ENCODE measurements around the gene FFAR3. TPM values are rescaled to one million over a fixed set of nuclear protein-coding genes. Genes with fewer than 3 reads are reported as not detected.

The FFAR3 gene
- total RNA-seq, 2 experiments from 2014 or later, result 1.1 to 1.2 TPM

DNA sequence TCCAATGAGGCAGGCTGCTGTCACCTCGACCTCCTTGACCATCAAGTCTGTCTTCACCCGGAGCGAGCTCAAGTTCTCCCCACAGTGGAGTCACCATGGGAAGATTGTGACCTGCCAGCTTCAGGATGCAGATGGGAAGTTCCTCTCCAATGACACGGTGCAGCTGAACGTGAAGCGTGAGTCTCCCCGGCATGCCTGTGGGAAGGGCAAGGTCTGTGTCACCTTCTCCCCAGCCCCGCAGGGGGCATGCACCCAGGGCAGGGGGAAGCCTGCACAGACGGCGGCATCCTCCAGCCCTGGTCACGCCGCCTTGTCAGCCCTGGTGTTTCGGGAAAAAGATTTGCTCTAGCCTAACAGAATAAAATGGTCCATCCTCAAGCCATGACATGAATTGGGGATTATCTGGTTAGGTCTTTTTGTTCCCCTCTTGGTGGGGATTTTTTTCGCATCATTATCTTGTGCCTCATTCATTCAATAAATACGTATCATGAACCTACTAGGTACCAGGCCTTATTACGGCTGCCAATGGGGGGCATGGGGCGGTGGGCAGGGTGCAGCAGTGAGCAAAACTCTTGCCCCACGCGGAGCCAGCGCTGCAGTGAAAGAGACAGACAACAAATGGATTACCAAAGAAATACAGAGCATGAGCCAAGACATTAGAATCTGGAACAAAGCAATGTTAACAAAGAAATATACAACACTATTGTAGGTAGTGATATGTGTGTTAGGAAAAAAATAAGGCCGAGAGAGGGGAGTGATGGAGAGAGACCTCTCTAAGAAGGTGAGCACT lies 21.9 kb upstream of the FFAR3 start:
- intact Hi-C loops (cut with micrococcal nuclease), result no loop called here
- no peak for DNase-seq
- Mint-ChIP-seq H3K4me3 (no peak overlapping the region), H3K36me3 (ENCODE audit: low read depth) (no peaks in the 10 kb centered on the region), H3K27ac (no peak overlapping the region), H3K27me3 (peaks cover 5% of the 10 kb centered on the region), H3K4me1 (ENCODE audit: low read depth) (peaks cover 11% of the 10 kb centered on the region), H3K9me3 (no peaks in the 10 kb centered on the region)
- TF ChIP-seq, protein P1, sequence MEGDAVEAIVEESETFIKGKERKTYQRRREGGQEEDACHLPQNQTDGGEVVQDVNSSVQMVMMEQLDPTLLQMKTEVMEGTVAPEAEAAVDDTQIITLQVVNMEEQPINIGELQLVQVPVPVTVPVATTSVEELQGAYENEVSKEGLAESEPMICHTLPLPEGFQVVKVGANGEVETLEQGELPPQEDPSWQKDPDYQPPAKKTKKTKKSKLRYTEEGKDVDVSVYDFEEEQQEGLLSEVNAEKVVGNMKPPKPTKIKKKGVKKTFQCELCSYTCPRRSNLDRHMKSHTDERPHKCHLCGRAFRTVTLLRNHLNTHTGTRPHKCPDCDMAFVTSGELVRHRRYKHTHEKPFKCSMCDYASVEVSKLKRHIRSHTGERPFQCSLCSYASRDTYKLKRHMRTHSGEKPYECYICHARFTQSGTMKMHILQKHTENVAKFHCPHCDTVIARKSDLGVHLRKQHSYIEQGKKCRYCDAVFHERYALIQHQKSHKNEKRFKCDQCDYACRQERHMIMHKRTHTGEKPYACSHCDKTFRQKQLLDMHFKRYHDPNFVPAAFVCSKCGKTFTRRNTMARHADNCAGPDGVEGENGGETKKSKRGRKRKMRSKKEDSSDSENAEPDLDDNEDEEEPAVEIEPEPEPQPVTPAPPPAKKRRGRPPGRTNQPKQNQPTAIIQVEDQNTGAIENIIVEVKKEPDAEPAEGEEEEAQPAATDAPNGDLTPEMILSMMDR (IDR thresholded peaks at IDR 0.05), result no peak
- no peak for ATAC-seq
- ChIA-PET POLR2A (interaction anchor here (1.2 to 1.9 kb wide), 2 partner anchors 9 to 10 kb away, joined by 4 to 7 read pairs; no protein-coding TSS in a partner anchor), CTCF (no interaction called here)

DNA sequence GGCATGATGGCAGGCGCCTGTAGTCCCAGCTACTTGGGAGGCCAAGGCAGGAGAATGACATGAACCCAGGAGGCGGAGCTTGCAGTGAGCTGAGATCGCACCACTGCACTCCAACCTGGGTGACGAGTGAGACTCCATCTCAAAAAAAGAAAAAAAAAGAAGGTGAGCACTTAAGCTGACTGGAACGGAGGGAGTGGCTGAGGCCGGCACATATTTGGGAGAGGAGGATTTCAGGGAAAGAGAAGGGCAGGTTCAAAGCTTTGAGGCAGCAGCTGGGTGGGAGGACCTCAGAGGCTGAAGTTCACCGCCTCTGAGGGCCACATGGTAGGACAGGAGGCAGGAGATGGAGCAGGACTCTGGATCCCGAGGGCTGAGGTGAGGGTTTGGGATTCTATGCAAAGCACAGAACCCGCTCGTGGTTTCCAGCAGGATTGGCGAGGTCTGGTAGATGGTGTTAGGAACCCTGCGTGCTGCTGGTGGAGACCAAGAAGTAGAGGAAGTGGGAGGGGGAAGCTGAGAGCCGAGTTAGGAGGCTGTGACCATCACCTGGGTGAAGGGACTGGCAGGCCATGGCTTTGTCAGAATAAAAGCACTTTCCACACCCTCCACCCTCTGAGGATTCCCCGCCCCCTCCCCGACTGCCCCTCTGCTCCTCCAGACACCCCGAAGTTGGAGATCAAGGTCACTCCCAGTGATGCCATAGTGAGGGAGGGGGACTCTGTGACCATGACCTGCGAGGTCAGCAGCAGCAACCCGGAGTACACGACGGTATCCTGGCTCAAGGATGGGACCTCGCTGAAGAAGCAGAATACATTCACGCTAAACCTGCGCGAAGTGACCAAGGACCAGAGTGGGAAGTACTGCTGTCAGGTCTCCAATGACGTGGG lies 20.9 kb upstream of the FFAR3 start:
- Mint-ChIP-seq H3K27me3 (peaks cover 5% of the 10 kb centered on the region), H3K4me3 (no peak overlapping the region), H3K4me1 (ENCODE audit: low read depth) (peaks cover 11% of the 10 kb centered on the region), H3K27ac (no peak overlapping the region), H3K36me3 (ENCODE audit: low read depth) (no peaks in the 10 kb centered on the region), H3K9me3 (no peaks in the 10 kb centered on the region)
- ChIA-PET POLR2A (no interaction called here), CTCF (no interaction called here)
- intact Hi-C loops (cut with micrococcal nuclease), result no loop called here
- ATAC-seq (no peak), DNase-seq (no peak)
- TF ChIP-seq, protein P1 (IDR thresholded peaks at IDR 0.05), result no peak

DNA sequence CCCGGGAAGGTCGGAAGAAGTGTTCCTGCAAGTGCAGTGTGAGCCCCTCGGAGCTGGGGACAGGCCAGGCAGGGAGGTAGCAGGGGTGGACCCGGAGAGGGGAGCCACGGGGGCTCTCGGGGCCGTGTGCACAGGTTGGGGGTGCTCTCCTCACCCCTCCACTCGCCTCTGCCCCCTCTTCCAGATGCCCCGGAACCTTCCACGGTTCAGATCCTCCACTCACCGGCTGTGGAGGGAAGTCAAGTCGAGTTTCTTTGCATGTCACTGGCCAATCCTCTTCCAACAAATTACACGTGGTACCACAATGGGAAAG lies 20.3 kb upstream of the FFAR3 start:
- DNase-seq (no peak), ATAC-seq (no peak)
- Mint-ChIP-seq H3K9me3 (no peaks in the 10 kb centered on the region), H3K27me3 (peaks cover 6% of the 10 kb centered on the region), H3K4me3 (no peak overlapping the region), H3K4me1 (ENCODE audit: low read depth) (peaks cover 5% of the 10 kb centered on the region), H3K36me3 (ENCODE audit: low read depth) (no peaks in the 10 kb centered on the region), H3K27ac (no peak overlapping the region)
- POLR2A ChIA-PET, result no interaction called here
- intact Hi-C loops (cut with micrococcal nuclease), result no loop called here
- TF ChIP-seq, protein P1 (IDR thresholded peaks at IDR 0.05), result no peak
- CTCF ChIA-PET, result interaction anchor here (1.5 kb wide), 1 partner anchor 157 kb away, joined by 3 read pairs; no protein-coding TSS in a partner anchor

DNA sequence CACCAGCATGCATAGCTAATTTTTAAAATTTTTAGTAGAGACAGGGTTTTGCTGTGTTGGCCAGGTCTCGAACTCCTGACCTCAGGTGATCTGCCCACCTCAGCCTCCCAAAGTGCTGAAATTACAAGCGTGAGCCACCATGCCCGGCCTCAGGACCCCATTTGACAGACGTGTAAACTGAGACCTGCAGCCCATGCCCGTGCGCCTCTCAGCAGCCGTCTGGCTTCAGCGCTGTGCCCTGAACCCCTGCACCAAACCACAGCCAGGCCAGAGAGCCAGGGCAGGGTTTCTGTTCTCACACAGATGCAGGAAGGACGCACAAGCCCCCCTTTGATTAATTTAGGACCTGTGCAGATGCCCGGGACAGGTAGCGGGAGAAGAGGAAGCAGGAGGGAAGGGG lies 17.8 kb upstream of the FFAR3 start:
- no peaks in the 10 kb centered on the region for H3K36me3 Mint-ChIP-seq (ENCODE audit: low read depth)
- CTCF ChIA-PET, result interaction anchor here (2.1 kb wide), 1 partner anchor 12 kb away, joined by 8 read pairs; no protein-coding TSS in a partner anchor
- H3K9me3 Mint-ChIP-seq, result no peaks in the 10 kb centered on the region

More for the DNA sequence above, 17.8 kb upstream of the FFAR3 start:
- TF ChIP-seq, protein P1 (IDR thresholded peaks at IDR 0.05), result no peak
- Mint-ChIP-seq H3K27me3 (peaks cover 1% of the 10 kb centered on the region), H3K27ac (no peak overlapping the region), H3K4me1 (ENCODE audit: low read depth) (peaks cover under 1% of the 10 kb centered on the region), H3K4me3 (no peak overlapping the region)
- POLR2A ChIA-PET, result no interaction called here
- DNase-seq (no peak), ATAC-seq (no peak)
- intact Hi-C loops (cut with micrococcal nuclease), result no loop called here
